Ascending aorta (tissue), 2 donors: ENCODE data around the gene TPT1. TPM values are rescaled to one million over a fixed set of nuclear protein-coding genes. Genes with fewer than 3 reads are reported as not detected.

Experiments used
- DNase-seq, 2 donors: peaks; one replicate each; pipeline ENCODE4 v3.0.0-alpha.2; 2019; ENCODE audit warnings: low spot score in 2 of 2
- H3K27ac ChIP-seq, 2 donors: fragments of 200-600 bp; sonication (generic); one replicate each; pipeline ENCODE4 v1.5.1; 2016 to 2017; ENCODE audit warnings: mild to moderate bottlenecking in 1 of 2
- H3K27me3 ChIP-seq: fragments of 200-600 bp; sonication (generic); one replicate; pipeline ENCODE4 v1.5.1; 2017
- H3K36me3 ChIP-seq, 2 donors: fragments of 200-600 bp; sonication (generic); one replicate each; pipeline ENCODE4 v1.5.1; 2016
- H3K4me1 ChIP-seq, 2 donors: fragments of 200-600 bp; sonication (generic); one replicate each; pipeline ENCODE4 v1.5.1; 2016 to 2017; ENCODE audit warnings: mild to moderate bottlenecking in 1 of 2
- H3K4me3 ChIP-seq, 2 donors: fragments of 200-600 bp; sonication (generic); one replicate each; pipeline ENCODE4 v1.5.1; 2016 to 2017; ENCODE audit warnings: mild to moderate bottlenecking in 1 of 2
- H3K9me3 ChIP-seq, 2 donors: fragments of 200-600 bp; sonication (generic); one replicate each; pipeline ENCODE4 v1.5.1; 2016
- intact Hi-C: fragments of 100-400 bp; cut with DNase I; formaldehyde crosslinking; loops from one replicate; pipeline ENCODE4 v1.15.1; 2023
- total RNA-seq: library from RNA; depleted of rRNA; stranded (reverse); fragments of >200 nt; gene quantifications from one replicate; pipeline ENCODE4 v1.1.0, GENCODE V29; 2016
- TF ChIP-seq, protein P1 (sequence below), 3 experiments: fragments of 200-600 bp in 2 of 3; fragments of 450-650 bp in 1 of 3; sonication (generic) in 2 of 3; IDR thresholded peaks; one replicate each; pipeline ENCODE4 v1.5.1; 2016 to 2019; ENCODE audit warnings: antibody characterized with exemption in 3 of 3, mild to moderate bottlenecking in 1 of 3, moderate library complexity in 1 of 3

TPT1 gene
- total RNA-seq, 1 donor from 2014 or later: 2,079 TPM

DNA sequence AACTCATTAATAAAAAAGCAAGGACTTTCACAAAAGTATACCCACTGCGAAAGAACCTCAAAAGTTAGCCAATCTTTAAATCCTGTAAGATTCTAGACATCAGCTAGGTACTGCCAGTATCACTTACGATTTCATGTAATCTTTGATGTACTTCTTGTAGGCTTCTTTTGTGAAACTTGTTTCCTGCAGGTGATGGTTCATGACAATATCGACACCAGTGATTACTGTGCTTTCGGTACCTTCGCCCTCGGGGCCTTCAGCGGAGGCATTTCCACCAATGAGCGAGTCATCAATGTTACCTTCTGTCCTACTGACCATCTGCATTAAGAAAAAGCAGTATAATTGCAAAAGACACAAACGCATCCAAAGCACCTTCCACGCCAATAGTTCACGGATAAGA, 1.1 kb downstream of the TPT1 start:
- TF ChIP-seq, protein P1, sequence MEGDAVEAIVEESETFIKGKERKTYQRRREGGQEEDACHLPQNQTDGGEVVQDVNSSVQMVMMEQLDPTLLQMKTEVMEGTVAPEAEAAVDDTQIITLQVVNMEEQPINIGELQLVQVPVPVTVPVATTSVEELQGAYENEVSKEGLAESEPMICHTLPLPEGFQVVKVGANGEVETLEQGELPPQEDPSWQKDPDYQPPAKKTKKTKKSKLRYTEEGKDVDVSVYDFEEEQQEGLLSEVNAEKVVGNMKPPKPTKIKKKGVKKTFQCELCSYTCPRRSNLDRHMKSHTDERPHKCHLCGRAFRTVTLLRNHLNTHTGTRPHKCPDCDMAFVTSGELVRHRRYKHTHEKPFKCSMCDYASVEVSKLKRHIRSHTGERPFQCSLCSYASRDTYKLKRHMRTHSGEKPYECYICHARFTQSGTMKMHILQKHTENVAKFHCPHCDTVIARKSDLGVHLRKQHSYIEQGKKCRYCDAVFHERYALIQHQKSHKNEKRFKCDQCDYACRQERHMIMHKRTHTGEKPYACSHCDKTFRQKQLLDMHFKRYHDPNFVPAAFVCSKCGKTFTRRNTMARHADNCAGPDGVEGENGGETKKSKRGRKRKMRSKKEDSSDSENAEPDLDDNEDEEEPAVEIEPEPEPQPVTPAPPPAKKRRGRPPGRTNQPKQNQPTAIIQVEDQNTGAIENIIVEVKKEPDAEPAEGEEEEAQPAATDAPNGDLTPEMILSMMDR (IDR thresholded peaks at IDR 0.05): no peak
- intact Hi-C loops: loop anchor here (1.0 to 10.0 kb wide), 5 partner anchors 11 to 423 kb away; partner anchors contain the start of genes COG3 and SLC25A30
- peaks cover 51 to 59% of the 10 kb centered on the region in 2 donors for H3K36me3 ChIP-seq
- peak overlapping the region; percentile 90 to 93 for H3K4me3 ChIP-seq
- peak overlapping the region; percentile 99 to 100 for H3K27ac ChIP-seq
- H3K9me3 ChIP-seq: no peaks in the 10 kb centered on the region
- H3K4me1 ChIP-seq: peaks cover 6 to 42% of the 10 kb centered on the region in 2 donors
- DNase-seq: no peak
- no peaks in the 10 kb centered on the region for H3K27me3 ChIP-seq

GRCh38 chr13:45339399-45339798, 1.6 kb downstream of the TPT1 start:
- Histone ChIP-seq H3K36me3 (peaks cover 46 to 59% of the 10 kb centered on the region in 2 donors), H3K4me1 (peaks cover 9 to 45% of the 10 kb centered on the region in 2 donors), H3K27me3 (no peaks in the 10 kb centered on the region), H3K27ac (peak overlapping the region; percentile 99 to 100), H3K4me3 (peak overlapping the region; percentile 90 to 93), H3K9me3 (no peaks in the 10 kb centered on the region)
- no peak for DNase-seq
- TF ChIP-seq, protein P1 (IDR thresholded peaks at IDR 0.05): no peak
- intact Hi-C loops: no loop called here

DNA sequence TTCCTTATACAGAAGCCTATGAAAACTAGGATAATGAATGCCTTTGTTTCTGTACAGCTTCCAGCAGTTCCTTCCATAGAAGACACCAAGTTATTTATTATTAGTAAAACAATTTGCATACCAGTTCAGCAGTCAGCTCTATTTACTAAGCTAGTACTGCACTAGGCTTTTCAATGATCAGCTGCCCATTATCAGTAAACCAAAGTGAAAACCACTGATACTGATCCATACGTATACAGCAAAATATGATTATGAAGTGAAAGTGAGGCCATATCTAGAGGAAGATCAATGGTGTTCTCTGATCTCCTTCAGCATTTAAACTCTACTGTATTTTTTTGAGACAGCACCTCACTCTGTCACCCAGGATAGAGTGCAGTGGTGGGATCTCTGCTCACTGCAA, 3.2 kb downstream of the TPT1 start:
- intact Hi-C loops: no loop called here

GRCh38 chr13:45337395-45337794, 3.6 kb downstream of the TPT1 start:
- peaks cover 43 to 65% of the 10 kb centered on the region in 2 donors for H3K36me3 ChIP-seq
- intact Hi-C loops: no loop called here
- peak overlapping the region in 1 of 2 donors; percentile 90 for H3K4me3 ChIP-seq
- H3K9me3 ChIP-seq: no peaks in the 10 kb centered on the region
- no peak for DNase-seq
- no peak overlapping the region for H3K27ac ChIP-seq
- TF ChIP-seq, protein P1 (IDR thresholded peaks at IDR 0.05): no peak
- no peaks in the 10 kb centered on the region for H3K27me3 ChIP-seq
- H3K4me1 ChIP-seq: peaks cover 9 to 53% of the 10 kb centered on the region in 2 donors

More for the DNA sequence above, 3.2 kb downstream of the TPT1 start:
- Histone ChIP-seq H3K27ac (peak overlapping the region in 1 of 2 donors; percentile 28), H3K27me3 (no peaks in the 10 kb centered on the region), H3K36me3 (peaks cover 43 to 65% of the 10 kb centered on the region in 2 donors), H3K4me1 (peaks cover 9 to 53% of the 10 kb centered on the region in 2 donors), H3K4me3 (peak overlapping the region in 1 of 2 donors; percentile 90), H3K9me3 (no peaks in the 10 kb centered on the region)
- TF ChIP-seq, protein P1 (IDR thresholded peaks at IDR 0.05): no peak
- DNase-seq: no peak

DNA sequence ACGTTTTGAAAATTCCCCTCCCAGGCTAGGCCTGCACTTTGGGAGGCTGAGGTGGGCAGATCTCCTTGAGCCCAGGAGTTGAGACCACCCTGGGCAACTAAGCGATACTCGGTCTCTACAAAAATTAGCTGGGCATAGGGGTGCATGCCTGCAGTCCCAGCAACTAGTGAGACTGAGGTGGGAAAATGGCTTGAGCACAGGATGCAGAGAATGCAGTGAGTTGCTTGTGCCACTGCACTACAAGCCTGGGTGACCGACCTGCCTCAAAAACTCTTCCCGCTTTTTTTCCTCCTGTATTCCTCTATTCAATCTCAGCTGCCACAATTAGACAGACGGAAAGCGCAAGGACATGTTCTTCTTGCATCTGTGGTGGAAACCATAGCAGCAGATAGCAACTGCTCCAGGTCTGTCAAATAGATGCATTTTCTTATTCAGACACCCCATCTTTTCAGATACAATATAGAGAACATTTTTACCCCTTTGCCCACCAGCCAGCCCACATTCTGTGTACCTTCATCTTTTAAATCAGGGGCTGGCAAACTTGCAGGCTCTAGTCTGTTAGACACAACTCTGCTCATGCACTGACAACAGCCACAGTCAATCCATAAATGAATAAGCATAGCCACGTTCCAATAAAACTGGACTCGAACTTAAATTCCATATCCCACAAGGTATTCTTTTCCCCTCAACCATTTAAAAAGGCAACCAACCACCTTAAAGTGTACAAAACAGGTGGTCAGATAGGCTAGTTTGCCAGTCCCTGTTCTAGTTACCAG, 4.8 kb downstream of the TPT1 start:
- H3K9me3 ChIP-seq: no peaks in the 10 kb centered on the region
- H3K36me3 ChIP-seq: peaks cover 43 to 65% of the 10 kb centered on the region in 2 donors
- TF ChIP-seq, protein P1 (IDR thresholded peaks at IDR 0.05): no peak
- H3K4me1 ChIP-seq: peaks cover 9 to 64% of the 10 kb centered on the region in 2 donors
- no peak overlapping the region for H3K27ac ChIP-seq
- H3K4me3 ChIP-seq: no peak overlapping the region
- no peaks in the 10 kb centered on the region for H3K27me3 ChIP-seq
- intact Hi-C loops: no loop called here
- no peak for DNase-seq
